HCT116 (cell line): Measurements from ENCODE around the gene SFTPB. TPM values are rescaled to one million over a fixed set of nuclear protein-coding genes. Genes with fewer than 3 reads are reported as not detected.
"Not testable (repeated sequence)": the region's sequence is repeated elsewhere in the genome, so short reads cannot be mapped to it uniquely, and the experiment has no call there.

Experiments used
- ATAC-seq: fragments of 200-7000 bp; cut with Tn5 transposase; 2 replicates; pipeline ENCODE4 v1.9.1; 2020; ENCODE audit warnings: mild to moderate bottlenecking, moderate library complexity
- BruUV-seq: library from RNA; stranded (reverse); fragments of 400-500 nt; replicated peaks from 2 replicates; lab custom pipeline; 2021; lab: Mats Ljungman, UMichigan
- CTCF ChIA-PET: fragments of 300-600 bp; sonication (Branson Sonifier 250); formaldehyde crosslinking; loops from one replicate; lab custom pipeline; 2021; ENCODE audit warnings: antibody characterized with exemption; lab: Charles Lee
- POLR2A ChIA-PET: fragments of 300-600, 350-600 bp; sonication (Branson Sonifier 250); formaldehyde crosslinking; loops from one replicate; lab custom pipeline; 2021; ENCODE audit warnings: antibody characterized with exemption; lab: Charles Lee
- RAD21 ChIA-PET, 2 experiments: fragments of 300-600 bp; sonication (Branson Sonifier 250); formaldehyde crosslinking; loops; one replicate each; lab custom pipeline; 2023; ENCODE audit warnings: low total read pairs in 2 of 2; ENCODE audit not compliant: uncharacterized antibody in 2 of 2, unreplicated experiment in 2 of 2, low non-redundant PET in 1 of 2; lab: Charles Lee
- DNase-seq: peaks from one replicate; pipeline ENCODE4 v3.0.0-alpha.2; 2010; ENCODE audit warnings: low read depth, low spot score
- H2AFZ ChIP-seq: fragments of 200-600 bp; shearing (Covaris generic), sonication (generic); 2 replicates; pipeline ENCODE4 v1.6.1; 2017; ENCODE audit warnings: low read depth, mixed run types, mixed read lengths, antibody characterized with exemption, low read length; ENCODE audit not compliant: poor library complexity, severe bottlenecking
- H3K27ac ChIP-seq: 2 replicates; pipeline ENCODE4 v1.5.1; 2012; ENCODE audit warnings: low read depth, low read length
- H3K27me3 ChIP-seq: fragments of 200-600 bp; sonication (generic); 2 replicates; pipeline ENCODE4 v1.6.1; 2016; ENCODE audit warnings: mixed run types, low read length, mixed read lengths; ENCODE audit not compliant: insufficient read depth
- H3K36me3 ChIP-seq, 2 experiments: fragments of 200-500 bp in 1 of 2; fragments of 200-600 bp in 1 of 2; sonication (Bioruptor generic) in 1 of 2; sonication (generic) in 1 of 2; 2 replicates each; pipeline versions ENCODE4 v1.5.1 to v1.6.1; 2014 to 2016; ENCODE audit warnings: low read length in 2 of 2, inconsistent platforms in 1 of 2, mixed read lengths in 1 of 2, mixed run types in 1 of 2; ENCODE audit not compliant: insufficient read depth in 2 of 2, control insufficient read depth in 1 of 2
- H3K4me1 ChIP-seq, 2 experiments: fragments of 200-600 bp in 1 of 2; sonication (generic) in 1 of 2; 2 replicates each; pipeline versions ENCODE4 v1.5.1 to v1.6.1; 2012 to 2017; ENCODE audit warnings: low read length in 2 of 2, inconsistent platforms in 1 of 2, mild to moderate bottlenecking in 1 of 2, mixed read lengths in 1 of 2, mixed run types in 1 of 2, moderate library complexity in 1 of 2; ENCODE audit not compliant: insufficient read depth in 2 of 2, control insufficient read depth in 1 of 2
- H3K4me2 ChIP-seq: fragments of 200-600 bp; sonication (generic); 2 replicates; pipeline ENCODE4 v1.6.1; 2017; ENCODE audit warnings: mixed run types, low read length, mixed read lengths
- H3K4me3 ChIP-seq, 2 experiments: fragments of 200-600 bp in 1 of 2; sonication (generic) in 1 of 2; replicated peaks in 1 of 2; 2 replicates each; pipeline ENCODE4 v1.5.1; 2011 to 2016; ENCODE audit warnings: low read length in 2 of 2, control low read depth in 1 of 2, low read depth in 1 of 2, mild to moderate bottlenecking in 1 of 2, mixed read lengths in 1 of 2, mixed run types in 1 of 2
- H3K79me2 ChIP-seq: fragments of 200-600 bp; sonication (generic); 2 replicates; pipeline ENCODE4 v1.6.1; 2017; ENCODE audit warnings: mild to moderate bottlenecking, mixed run types, low read length, moderate library complexity, mixed read lengths; ENCODE audit not compliant: insufficient read depth
- H3K9ac ChIP-seq: fragments of 200-600 bp; sonication (generic); 2 replicates; pipeline ENCODE4 v1.6.1; 2016; ENCODE audit warnings: low read length, mixed read lengths
- H3K9me2 ChIP-seq: fragments of 200-600 bp; sonication (generic), shearing (Covaris generic); 2 replicates; pipeline ENCODE4 v1.6.1; 2017; ENCODE audit warnings: mixed run types, mild to moderate bottlenecking, moderate library complexity; ENCODE audit not compliant: insufficient read depth
- H3K9me3 ChIP-seq, 2 experiments: fragments of 200-500 bp in 1 of 2; fragments of 200-600 bp in 1 of 2; sonication (Bioruptor generic) in 1 of 2; sonication (generic) in 1 of 2; 2 replicates each; pipeline ENCODE4 v1.6.1; 2014 to 2017; ENCODE audit warnings: low read length in 2 of 2, mixed read lengths in 2 of 2, inconsistent platforms in 1 of 2, low read depth in 1 of 2, mild to moderate bottlenecking in 1 of 2, mixed run types in 1 of 2, moderate library complexity in 1 of 2; ENCODE audit not compliant: control insufficient read depth in 1 of 2, insufficient read depth in 1 of 2
- H4K20me1 ChIP-seq: fragments of 200-600 bp; sonication (generic), shearing (Covaris generic); 2 replicates; pipeline ENCODE4 v1.6.1; 2017; ENCODE audit warnings: mixed run types, mild to moderate bottlenecking, moderate library complexity; ENCODE audit not compliant: insufficient read depth
- ATF3 ChIP-seq: IDR thresholded peaks from 2 replicates; pipeline ENCODE4 v1.6.1; 2012
- CBX3 ChIP-seq: IDR thresholded peaks from 2 replicates; pipeline ENCODE4 v1.6.1; 2012; ENCODE audit warnings: low read depth
- CEBPB ChIP-seq: IDR thresholded peaks from 2 replicates; pipeline ENCODE4 v1.6.1; 2012; ENCODE audit warnings: low read depth
- EGR1 ChIP-seq: IDR thresholded peaks from 2 replicates; pipeline ENCODE4 v1.6.1; 2012; ENCODE audit warnings: low read depth
- EZH2 ChIP-seq: fragments of 200-600 bp; sonication (generic); IDR thresholded peaks from 2 replicates; pipeline ENCODE4 v1.6.1; 2017; ENCODE audit warnings: antibody characterized with exemption, mixed run types
- EZH2phosphoT487 ChIP-seq: fragments of 200-600 bp; IDR thresholded peaks from 2 replicates; pipeline ENCODE4 v1.6.1; 2018; ENCODE audit warnings: antibody characterized with exemption, borderline replicate concordance
- FOSL1 ChIP-seq: IDR thresholded peaks from 2 replicates; pipeline ENCODE4 v1.6.1; 2012; ENCODE audit warnings: low read depth
- MAX ChIP-seq: IDR thresholded peaks from 2 replicates; pipeline ENCODE4 v1.6.1; 2012
- POLR2A ChIP-seq: IDR thresholded peaks from 2 replicates; pipeline ENCODE4 v1.7.0; 2011; ENCODE audit warnings: borderline replicate concordance; ENCODE audit not compliant: insufficient read depth, insufficient read length; ENCODE audit errors: extremely low read depth
- RAD21 ChIP-seq: IDR thresholded peaks from 2 replicates; pipeline ENCODE4 v1.6.1; 2012; ENCODE audit warnings: low read depth, mild to moderate bottlenecking
- SIN3A ChIP-seq: IDR thresholded peaks from 2 replicates; pipeline ENCODE4 v1.6.1; 2012; ENCODE audit warnings: low read depth
- SP1 ChIP-seq: IDR thresholded peaks from 2 replicates; pipeline ENCODE4 v1.6.1; 2012; ENCODE audit warnings: low read depth
- SRF ChIP-seq: IDR thresholded peaks from 2 replicates; pipeline ENCODE4 v1.6.1; 2012; ENCODE audit warnings: low read depth
- TCF7L2 ChIP-seq: IDR thresholded peaks from 2 replicates; pipeline ENCODE4 v1.7.0; 2011; ENCODE audit warnings: borderline replicate concordance, inconsistent platforms; ENCODE audit not compliant: insufficient read depth, insufficient read length; ENCODE audit errors: extremely low read depth
- YY1 ChIP-seq: IDR thresholded peaks from 2 replicates; pipeline ENCODE4 v1.6.1; 2011; ENCODE audit warnings: low read length, low read depth, moderate library complexity, mild to moderate bottlenecking; ENCODE audit not compliant: insufficient replicate concordance; ENCODE audit errors: extremely low read depth
- ZBTB33 ChIP-seq: IDR thresholded peaks from 2 replicates; pipeline ENCODE4 v1.6.1; 2011; ENCODE audit warnings: mild to moderate bottlenecking, low read length, moderate library complexity; ENCODE audit not compliant: insufficient replicate concordance; ENCODE audit errors: extremely low read depth
- ZFX ChIP-seq: fragments of 450-650 bp; IDR thresholded peaks from 2 replicates; pipeline ENCODE4 v1.6.1; 2017
- intact Hi-C: fragments of 100-400 bp; cut with micrococcal nuclease; formaldehyde crosslinking; loops from 2 replicates; pipeline ENCODE4 v1.10.0; 2022
- total RNA-seq: library from RNA; stranded (reverse); gene quantifications from one replicate; pipeline ENCODE4 v1.2.1, GENCODE V29; 2021; ENCODE audit not compliant: unreplicated experiment

The SFTPB gene
- total RNA-seq, 1 experiment from 2014 or later = 13.3 TPM

- H3K9me2 ChIP-seq, H3K4me2 ChIP-seq, intact Hi-C loops, H3K4me1 ChIP-seq, ATAC-seq, H3K79me2 ChIP-seq, RAD21 ChIA-PET, CTCF ChIA-PET, H3K27me3 ChIP-seq, H3K4me3 ChIP-seq, H2AFZ ChIP-seq, BruUV-seq, DNase-seq, H3K9me3 ChIP-seq, H3K27ac ChIP-seq, H3K9ac ChIP-seq, H4K20me1 ChIP-seq: not testable (repeated sequence)
- POLR2A ChIA-PET = interaction anchor here (0.9 kb wide), 1 partner anchor 59 kb away, joined by 7 read pairs; no protein-coding TSS in a partner anchor
- peaks cover 7 to 10% of the 10 kb centered on the region in 2 experiments; a peak in 3 of 4 replicates for H3K36me3 ChIP-seq
These were observed 10.6 kb downstream of the SFTPB start for GRCh38 chr2:85657399-85657798.

GRCh38 chr2:85656468-85656867, 11.5 kb downstream of the SFTPB start:
- Histone ChIP-seq H3K79me2 (no peaks in the 10 kb centered on the region), H3K4me3 (no peak overlapping the region), H3K4me1 (no peaks in the 10 kb centered on the region), H3K27me3 (no peaks in the 10 kb centered on the region), H3K9ac (no peak overlapping the region), H2AFZ (no peak overlapping the region), H3K9me3 (no peaks in the 10 kb centered on the region), H4K20me1 (no peaks in the 10 kb centered on the region), H3K9me2 (no peaks in the 10 kb centered on the region), H3K4me2 (no peak overlapping the region), H3K36me3 (peaks cover 7 to 18% of the 10 kb centered on the region in 2 experiments; a peak in 3 of 4 replicates), H3K27ac (no peak overlapping the region)
- RAD21 ChIA-PET = no interaction called here
- ATAC-seq (no peak), DNase-seq (no peak)
- no TSS peak for BruUV-seq
- CTCF ChIA-PET = no interaction called here
- intact Hi-C loops = no loop called here
- POLR2A ChIA-PET = no interaction called here
- no peak for TF ChIP-seq POLR2A
- no peak for TF ChIP-seq TCF7L2
- TF ChIP-seq ATF3 = no peak
- no peak for TF ChIP-seq YY1
- no peak for TF ChIP-seq RAD21
- no peak for TF ChIP-seq MAX
- TF ChIP-seq SP1 = no peak
- no peak for TF ChIP-seq FOSL1
- TF ChIP-seq ZBTB33 = no peak
- TF ChIP-seq EGR1 = no peak
- no peak for TF ChIP-seq EZH2
- no peak for TF ChIP-seq CBX3
- no peak for TF ChIP-seq EZH2phosphoT487
- TF ChIP-seq ZFX = no peak
- no peak for TF ChIP-seq SRF
- no peak for TF ChIP-seq SIN3A
- no peak for TF ChIP-seq CEBPB
